Ovary (tissue), 3 donors: ENCODE measurements around the gene REC114.

ENCODE experiments used
- EP300 ChIP-seq: sonication (generic); formaldehyde crosslinking; IDR thresholded peaks from one replicate; pipeline ENCODE4 v1.6.1; 2017; ENCODE audit warnings: antibody characterized with exemption
- POLR2A ChIP-seq: fragments of 450-650 bp; IDR thresholded peaks from one replicate; pipeline ENCODE4 v1.6.1; 2017; ENCODE audit warnings: antibody characterized with exemption, mild to moderate bottlenecking, moderate library complexity
- TF ChIP-seq, protein P1 (sequence below), 3 donors: fragments of 450-650 bp in 2 of 3; fragments of 200-600 bp in 1 of 3; IDR thresholded peaks; one replicate each; pipeline versions ENCODE4 v1.5.1 to v1.8.0; 2016 to 2022; ENCODE audit warnings: antibody characterized with exemption in 3 of 3, mild to moderate bottlenecking in 1 of 3
- donor health status: DM: no; HTN: no; CAD: no.

DNA sequence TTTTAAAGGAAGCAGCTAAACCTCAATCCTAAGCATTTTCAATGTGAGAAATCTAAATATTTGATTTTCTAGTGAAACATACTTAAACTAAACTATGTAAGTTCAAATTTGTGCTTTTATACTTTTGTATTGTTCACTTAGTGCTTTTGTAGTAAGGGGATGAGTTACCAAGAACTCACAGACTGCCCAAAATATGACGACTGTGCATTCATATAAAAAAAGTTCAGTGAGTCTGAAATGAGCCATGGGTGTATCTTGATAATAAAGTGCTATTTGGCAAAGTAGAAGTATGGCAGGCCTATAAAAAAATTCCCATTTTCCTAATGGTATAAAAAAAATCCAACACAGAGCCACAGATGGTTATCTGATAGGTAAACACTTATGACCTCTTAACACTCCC is 124.1 kb downstream of the REC114 start:
- TF ChIP-seq, protein P1, sequence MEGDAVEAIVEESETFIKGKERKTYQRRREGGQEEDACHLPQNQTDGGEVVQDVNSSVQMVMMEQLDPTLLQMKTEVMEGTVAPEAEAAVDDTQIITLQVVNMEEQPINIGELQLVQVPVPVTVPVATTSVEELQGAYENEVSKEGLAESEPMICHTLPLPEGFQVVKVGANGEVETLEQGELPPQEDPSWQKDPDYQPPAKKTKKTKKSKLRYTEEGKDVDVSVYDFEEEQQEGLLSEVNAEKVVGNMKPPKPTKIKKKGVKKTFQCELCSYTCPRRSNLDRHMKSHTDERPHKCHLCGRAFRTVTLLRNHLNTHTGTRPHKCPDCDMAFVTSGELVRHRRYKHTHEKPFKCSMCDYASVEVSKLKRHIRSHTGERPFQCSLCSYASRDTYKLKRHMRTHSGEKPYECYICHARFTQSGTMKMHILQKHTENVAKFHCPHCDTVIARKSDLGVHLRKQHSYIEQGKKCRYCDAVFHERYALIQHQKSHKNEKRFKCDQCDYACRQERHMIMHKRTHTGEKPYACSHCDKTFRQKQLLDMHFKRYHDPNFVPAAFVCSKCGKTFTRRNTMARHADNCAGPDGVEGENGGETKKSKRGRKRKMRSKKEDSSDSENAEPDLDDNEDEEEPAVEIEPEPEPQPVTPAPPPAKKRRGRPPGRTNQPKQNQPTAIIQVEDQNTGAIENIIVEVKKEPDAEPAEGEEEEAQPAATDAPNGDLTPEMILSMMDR (IDR thresholded peaks at IDR 0.05) = no peak
- TF ChIP-seq EP300 (no peak), POLR2A (no peak)
